Activated effector memory CD4-positive, alpha-beta T cell treated with Interleukin-2 at 50 U/mL for 16 hours (primary cell): Measurements from ENCODE around the gene H2BK1.

Experiments
- DNase-seq: peaks from one replicate; pipeline ENCODE4 v3.0.0-alpha.2; 2020

The H2BK1 gene

GRCh38 chr7:151198945-151199848 lies 11.1 kb downstream of the H2BK1 start:
- no peak for DNase-seq

GRCh38 chr7:151197932-151198331 lies 12.4 kb downstream of the H2BK1 start:
- DNase-seq = no peak

GRCh38 chr7:151195616-151196450 lies 14.5 kb downstream of the H2BK1 start:
- DNase-seq = no peak

- no peak for DNase-seq
Measured at GRCh38 chr7:151194188-151194587, 16.1 kb downstream of the H2BK1 start.

- DNase-seq = no peak
Measured at GRCh38 chr7:151193203-151193978, 16.9 kb downstream of the H2BK1 start.

- no peak for DNase-seq
Measured at GRCh38 chr7:151192002-151192539, 18.2 kb downstream of the H2BK1 start.

- DNase-seq = no peak
Measured at GRCh38 chr7:151191544-151191943, 18.7 kb downstream of the H2BK1 start.

- no peak for DNase-seq
Measured at GRCh38 chr7:151189038-151189437, 21.2 kb downstream of the H2BK1 start.

GRCh38 chr7:151188252-151188542 lies 22.1 kb downstream of the H2BK1 start:
- DNase-seq = no peak

- no peak for DNase-seq
Measured at GRCh38 chr7:151187409-151188251, 22.7 kb downstream of the H2BK1 start.

GRCh38 chr7:151186640-151187408 lies 23.5 kb downstream of the H2BK1 start, which contains the start of gene ASB10:
TSS of gene ASB10 (minus strand) at chr7:151187250. CDS start at chr7:151187130, 120 bp downstream.
- DNase-seq = no peak

GRCh38 chr7:151185762-151186639 lies 24.3 kb downstream of the H2BK1 start:
- DNase-seq = no peak

- no peak for DNase-seq
Measured at GRCh38 chr7:151181011-151181431, 29.3 kb downstream of the H2BK1 start.

GRCh38 chr7:151179946-151180345 lies 30.3 kb downstream of the H2BK1 start:
- no peak for DNase-seq

GRCh38 chr7:151179287-151179860 lies 30.9 kb downstream of the H2BK1 start:
- DNase-seq = no peak

GRCh38 chr7:151178831-151179230 lies 31.5 kb downstream of the H2BK1 start:
- DNase-seq = no peak

GRCh38 chr7:151178236-151178635 lies 32.1 kb downstream of the H2BK1 start:
- DNase-seq = no peak

- no peak for DNase-seq
Measured at GRCh38 chr7:151177310-151177709, 33.0 kb downstream of the H2BK1 start.

- no peak for DNase-seq
Measured at GRCh38 chr7:151176401-151176800, 33.9 kb downstream of the H2BK1 start.
